Activated naive CD4-positive, alpha-beta T cell treated with anti-CD3 and anti-CD28 coated beads, Interleukin-2, amount 10 ng/mL, durations not matched to agents 7 days and 5 days (primary cell): ENCODE measurements around the gene GPR63.

Experiments used
- CTCF ChIA-PET: fragments of 350-600 bp; sonication (Branson Sonifier 250); formaldehyde crosslinking; loops from one replicate; lab custom pipeline; 2021; ENCODE audit warnings: antibody characterized with exemption; lab: Charles Lee
- DNase-seq: peaks from one replicate; pipeline ENCODE4 v3.0.0-alpha.2; 2020
- H3K27ac Mint-ChIP-seq: one replicate; pipeline ENCODE4 v1.8.0; 2021; ENCODE audit warnings: mild to moderate bottlenecking, moderate library complexity, mixed read lengths
- H3K27me3 Mint-ChIP-seq: one replicate; pipeline ENCODE4 v1.8.0; 2021; ENCODE audit warnings: mild to moderate bottlenecking, mixed read lengths
- H3K36me3 Mint-ChIP-seq: one replicate; pipeline ENCODE4 v1.8.0; 2021; ENCODE audit warnings: mixed read lengths
- H3K4me1 Mint-ChIP-seq: one replicate; pipeline ENCODE4 v1.8.0; 2021; ENCODE audit warnings: mixed read lengths
- H3K4me3 Mint-ChIP-seq: one replicate; pipeline ENCODE4 v1.8.0; 2021; ENCODE audit warnings: mild to moderate bottlenecking, moderate library complexity, mixed read lengths
- H3K9me3 Mint-ChIP-seq: one replicate; pipeline ENCODE4 v1.8.0; 2021; ENCODE audit warnings: mixed read lengths

Gene GPR63

GRCh38 chr6:96761794-96762193 lies 75.5 kb downstream of the GPR63 start:
- peaks cover 7% of the 10 kb centered on the region for H3K27me3 Mint-ChIP-seq
- H3K9me3 Mint-ChIP-seq: no peaks in the 10 kb centered on the region
- CTCF ChIA-PET: no interaction called here
- H3K4me1 Mint-ChIP-seq: no peaks in the 10 kb centered on the region
- no peak overlapping the region for H3K4me3 Mint-ChIP-seq
- no peaks in the 10 kb centered on the region for H3K36me3 Mint-ChIP-seq
- DNase-seq: no peak
- no peak overlapping the region for H3K27ac Mint-ChIP-seq

- H3K9me3 Mint-ChIP-seq: no peaks in the 10 kb centered on the region
- DNase-seq: no peak
- no peak overlapping the region for H3K4me3 Mint-ChIP-seq
- H3K36me3 Mint-ChIP-seq: no peaks in the 10 kb centered on the region
- H3K4me1 Mint-ChIP-seq: no peaks in the 10 kb centered on the region
- no peak overlapping the region for H3K27ac Mint-ChIP-seq
- H3K27me3 Mint-ChIP-seq: peaks cover 12% of the 10 kb centered on the region
- CTCF ChIA-PET: interaction anchor here (1.0 kb wide), 1 partner anchor 134 kb away, joined by 3 read pairs; no protein-coding TSS in a partner anchor
Measured at GRCh38 chr6:96760153-96760687, 77.1 kb downstream of the GPR63 start.

GRCh38 chr6:96755096-96755495 lies 82.2 kb downstream of the GPR63 start:
- Mint-ChIP-seq H3K4me3 (no peak overlapping the region), H3K4me1 (no peaks in the 10 kb centered on the region), H3K9me3 (no peaks in the 10 kb centered on the region), H3K27me3 (peaks cover 19% of the 10 kb centered on the region), H3K27ac (no peak overlapping the region), H3K36me3 (no peaks in the 10 kb centered on the region)
- CTCF ChIA-PET: no interaction called here
- no peak for DNase-seq

GRCh38 chr6:96749891-96750290 lies 87.4 kb downstream of the GPR63 start:
- Mint-ChIP-seq H3K36me3 (no peaks in the 10 kb centered on the region), H3K4me3 (no peak overlapping the region), H3K4me1 (no peaks in the 10 kb centered on the region), H3K9me3 (no peaks in the 10 kb centered on the region), H3K27ac (no peak overlapping the region), H3K27me3 (peaks cover 7% of the 10 kb centered on the region)
- CTCF ChIA-PET: no interaction called here
- no peak for DNase-seq
